Left lobe of liver (tissue), 2 donors: ENCODE measurements around the gene HSD17B3. TPM values are rescaled to one million over a fixed set of nuclear protein-coding genes. Genes with fewer than 3 reads are reported as not detected.
"Not testable (repeated sequence)": the region's sequence is repeated elsewhere in the genome, so short reads cannot be mapped to it uniquely, and the experiment has no call there.

ENCODE experiments used
- ATAC-seq: fragments of 200-7000 bp; cut with Tn5 transposase; one replicate; pipeline ENCODE4 v1.9.1; 2020; ENCODE audit warnings: mild to moderate bottlenecking, moderate library complexity
- DNase-seq: peaks from one replicate; pipeline ENCODE4 v3.0.0-alpha.2; 2020; ENCODE audit warnings: low spot score
- total RNA-seq: library from RNA; stranded (reverse); gene quantifications from one replicate; pipeline ENCODE4 v1.2.1, GENCODE V29; 2021
- donor health status: DM: no; HTN: no; CAD: no; lungs with moderate emphysema.
- donor health status: DM: no; HTN: yes; CAD: no.

Gene HSD17B3
- total RNA-seq, 1 donor from 2014 or later, result 1.7 TPM

GRCh38 chr9:96236854-96237550, 65.0 kb downstream of the HSD17B3 start:
- ATAC-seq (no peak), DNase-seq (no peak)

GRCh38 chr9:96236337-96236736, 65.6 kb downstream of the HSD17B3 start:
- DNase-seq, ATAC-seq: not testable (repeated sequence)

GRCh38 chr9:96232539-96233241, 69.3 kb downstream of the HSD17B3 start:
- DNase-seq (peak; percentile 71), ATAC-seq (peak; percentile 95)

DNA sequence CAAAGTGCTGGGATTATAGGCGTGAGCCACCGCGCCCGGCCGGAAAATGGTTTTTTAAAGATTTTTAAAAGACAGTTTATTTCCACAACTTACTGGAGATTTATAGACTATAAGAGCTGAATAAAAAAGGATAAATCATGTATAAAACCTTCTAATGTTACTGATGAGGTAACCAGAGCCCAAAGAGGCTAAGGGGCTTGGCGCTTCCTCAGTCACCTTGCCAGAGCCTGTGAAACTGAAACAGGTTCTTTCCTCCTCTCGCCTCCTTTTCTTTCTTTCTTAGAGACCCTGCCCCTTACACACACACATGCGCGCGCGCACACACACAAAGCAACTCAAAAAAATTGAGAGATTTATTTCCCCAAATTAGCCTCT, 69.8 kb downstream of the HSD17B3 start:
- ATAC-seq (no peak), DNase-seq (no peak)

DNA sequence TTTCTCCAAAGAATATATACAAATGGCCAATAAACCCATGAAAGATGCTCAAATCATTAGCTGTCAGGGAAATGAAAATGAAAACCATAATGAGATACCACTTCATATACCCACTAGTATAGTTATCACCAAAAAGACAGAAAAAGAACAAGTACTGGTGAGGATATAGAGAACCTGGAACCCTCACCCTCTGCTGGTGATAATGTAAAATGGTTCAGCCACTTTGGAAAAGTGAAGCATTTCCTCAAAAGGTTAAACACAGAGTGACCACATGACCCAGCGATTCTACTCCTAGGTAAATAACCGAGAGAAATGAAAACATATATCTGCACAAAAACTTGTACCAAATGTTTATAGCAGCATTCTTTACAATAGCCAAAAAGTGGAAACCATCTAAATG, 72.0 kb downstream of the HSD17B3 start:
- no peak for DNase-seq
- ATAC-seq, result no peak

- DNase-seq (no peak), ATAC-seq (no peak)
Measured at GRCh38 chr9:96222132-96222531, 79.8 kb downstream of the HSD17B3 start.

DNA sequence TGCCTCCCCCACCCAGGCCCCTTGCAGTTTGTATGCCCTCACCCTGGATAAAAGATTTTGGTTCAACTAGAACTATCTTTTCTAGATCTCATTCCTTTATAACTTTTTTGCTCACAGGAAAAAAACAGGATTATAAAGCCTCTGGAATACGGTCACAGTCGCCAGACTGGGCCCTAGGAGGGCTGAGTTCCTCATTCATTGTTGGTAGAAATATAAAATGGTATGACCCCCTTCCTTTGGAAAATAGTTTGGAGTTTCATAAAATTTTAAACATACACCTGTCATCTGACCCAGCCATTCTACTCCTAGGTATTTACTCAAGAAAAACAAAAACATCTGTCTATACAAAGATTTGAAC, 82.1 kb downstream of the HSD17B3 start:
- DNase-seq (no peak), ATAC-seq (no peak)

- peak; percentile 47 for ATAC-seq
- no peak for DNase-seq
Measured at GRCh38 chr9:96219026-96219899, 82.7 kb downstream of the HSD17B3 start.

GRCh38 chr9:96217754-96218693, 84.0 kb downstream of the HSD17B3 start:
- DNase-seq (peak; percentile 77), ATAC-seq (peak; percentile 97)

DNA sequence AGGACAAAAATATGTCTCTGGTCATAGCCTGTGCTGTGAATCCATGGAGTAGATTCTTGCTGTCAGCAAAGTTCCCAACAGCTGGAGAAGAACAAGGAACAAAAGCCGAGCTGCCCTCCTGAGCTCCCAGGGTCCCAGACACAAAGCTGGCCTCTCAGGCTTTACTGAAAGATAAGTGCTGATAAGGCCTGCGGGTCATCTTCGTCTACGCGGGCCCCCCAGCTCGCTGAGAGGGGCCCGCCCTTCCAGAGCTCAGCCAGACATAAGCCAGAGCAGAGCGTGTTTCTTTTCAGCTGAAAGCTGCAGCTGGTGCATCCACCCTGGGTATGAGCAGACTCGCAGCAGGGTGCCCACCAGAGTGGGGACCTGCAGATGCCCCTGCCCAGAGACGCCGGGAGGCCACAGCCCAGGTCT, 84.7 kb downstream of the HSD17B3 start:
- DNase-seq (no peak), ATAC-seq (no peak)

- DNase-seq, result no peak
- no peak for ATAC-seq
Measured at GRCh38 chr9:96216583-96216982, 85.4 kb downstream of the HSD17B3 start.

- ATAC-seq (no peak), DNase-seq (no peak)
Measured at GRCh38 chr9:96215841-96216240, 86.1 kb downstream of the HSD17B3 start.

- no peak for ATAC-seq
- DNase-seq, result no peak
Measured at GRCh38 chr9:96214635-96215034, 87.3 kb downstream of the HSD17B3 start.

- ATAC-seq, result no peak
- DNase-seq, result no peak
Measured at GRCh38 chr9:96209407-96210271, 92.3 kb downstream of the HSD17B3 start.

GRCh38 chr9:96206156-96206751, 95.7 kb downstream of the HSD17B3 start:
- no peak for DNase-seq
- no peak for ATAC-seq

DNA sequence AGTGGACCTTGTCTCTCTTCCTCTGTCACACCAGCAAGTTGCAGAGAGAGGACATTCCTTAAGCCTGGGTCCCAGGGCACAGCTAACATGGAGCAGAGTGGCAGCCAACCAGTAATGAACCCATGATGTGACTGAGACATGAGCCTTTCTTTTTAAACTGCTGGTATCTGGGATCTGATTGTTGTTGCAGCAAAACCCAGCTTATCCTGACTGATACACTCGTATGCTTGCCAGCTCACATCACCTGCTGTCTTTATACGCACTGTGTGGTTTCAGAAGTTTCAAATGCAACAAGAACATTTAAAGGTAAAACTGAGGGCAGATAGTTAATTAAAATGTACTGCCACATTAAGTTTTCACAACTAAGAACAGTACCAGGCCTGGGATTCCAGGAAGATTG, 97.1 kb downstream of the HSD17B3 start:
- no peak for DNase-seq
- ATAC-seq, result no peak

DNA sequence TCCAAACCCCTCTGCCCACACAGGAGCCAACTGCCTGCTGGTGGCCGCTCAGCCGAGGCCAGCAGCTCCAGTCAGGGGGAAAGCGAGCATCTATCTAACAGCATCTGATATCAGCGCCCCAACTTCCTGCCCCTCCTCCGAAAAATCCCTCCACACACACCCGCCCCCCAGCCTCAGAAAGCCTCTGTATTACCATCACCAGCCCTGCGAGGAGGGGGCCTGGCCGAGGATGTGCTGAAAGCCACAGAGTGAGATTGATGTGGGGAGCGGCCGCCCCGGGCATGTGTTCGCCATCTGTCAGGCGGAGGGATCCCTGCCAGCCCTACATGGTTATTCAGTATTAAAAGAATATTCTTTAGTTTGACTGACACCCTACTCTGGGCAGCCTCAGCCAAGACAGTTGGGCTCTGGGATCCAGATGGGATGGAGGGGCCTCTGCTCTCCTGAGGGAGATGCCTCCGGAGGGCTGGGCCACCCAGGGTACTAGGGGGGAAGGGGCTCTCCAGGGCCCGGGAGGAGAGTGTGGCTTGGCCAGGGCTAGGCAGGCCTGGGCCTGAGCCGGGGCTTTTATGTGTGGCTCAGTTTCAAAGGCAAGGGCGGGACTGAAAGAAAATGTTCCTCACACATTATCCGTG, 98.0 kb downstream of the HSD17B3 start:
- no peak for DNase-seq

GRCh38 chr9:96202971-96203780, 98.8 kb downstream of the HSD17B3 start:
- no peak for DNase-seq
- ATAC-seq, result no peak

More for the DNA sequence above, 98.0 kb downstream of the HSD17B3 start:
- no peak for ATAC-seq
